B cell (primary cell): ENCODE data around the gene CLCNKA. TPM values are rescaled to one million over a fixed set of nuclear protein-coding genes. Genes with fewer than 3 reads are reported as not detected.

Experiments used
- ATAC-seq: fragments of 200-7000 bp; cut with Tn5 transposase; one replicate; pipeline ENCODE4 v1.10.0; 2021; ENCODE audit warnings: low read depth, mild to moderate bottlenecking, moderate number of reproducible peaks, moderate library complexity
- CTCF ChIA-PET: fragments of 350-600 bp; sonication (Branson Sonifier 250); formaldehyde crosslinking; loops from one replicate; lab custom pipeline; 2021; ENCODE audit warnings: antibody characterized with exemption, inconsistent platforms; lab: Charles Lee
- POLR2A ChIA-PET: fragments of 350-600 bp; sonication (Branson Sonifier 250); formaldehyde crosslinking; loops from one replicate; lab custom pipeline; 2021; ENCODE audit warnings: antibody characterized with exemption; lab: Charles Lee
- DNase-seq: peaks from one replicate; pipeline ENCODE4 v3.0.0; 2013
- H2AFZ ChIP-seq: 2 replicates; pipeline ENCODE4 v1.6.1; 2012; ENCODE audit warnings: mild to moderate bottlenecking, low read depth, low read length; ENCODE audit not compliant: insufficient read depth, poor library complexity, severe bottlenecking
- H3K27ac ChIP-seq, 2 donors: 1 replicate in 1 of 2; 2 replicates in 1 of 2; pipeline ENCODE4 v1.5.1; 2012 to 2013; ENCODE audit warnings: low read length in 2 of 2, mild to moderate bottlenecking in 2 of 2, moderate library complexity in 1 of 2
- H3K27me3 ChIP-seq, 4 experiments: fragments of 200-600 bp in 1 of 4; sonication (generic) in 1 of 4; replicated peaks in 1 of 4; 1 replicate in 2 of 4; 2 replicates in 2 of 4; pipeline versions ENCODE4 v1.6.1 to v1.7.0; 2013 to 2016; ENCODE audit warnings: low read length in 3 of 4, mild to moderate bottlenecking in 2 of 4, mixed read lengths in 1 of 4, moderate library complexity in 1 of 4; ENCODE audit not compliant: insufficient read depth in 4 of 4, control insufficient read depth in 3 of 4; ENCODE audit errors: control extremely low read depth in 1 of 4
- H3K36me3 ChIP-seq, 2 experiments: replicated peaks in 1 of 2; 1 replicate in 1 of 2; 2 replicates in 1 of 2; pipeline versions ENCODE4 v1.6.1 to v1.7.1; 2013; ENCODE audit warnings: low read length in 1 of 2; ENCODE audit not compliant: insufficient read depth in 2 of 2, control insufficient read depth in 1 of 2; ENCODE audit errors: control extremely low read depth in 1 of 2, extremely low read depth in 1 of 2
- H3K4me1 ChIP-seq, 2 donors: fragments of 200-600 bp in 1 of 2; sonication (generic) in 1 of 2; 1 replicate in 1 of 2; 2 replicates in 1 of 2; pipeline versions ENCODE4 v1.5.1 to v1.6.1; 2013 to 2017; ENCODE audit warnings: low read length in 2 of 2; ENCODE audit not compliant: control insufficient read depth in 2 of 2, insufficient read depth in 2 of 2
- H3K4me2 ChIP-seq: replicated peaks from 2 replicates; pipeline ENCODE3; 2012; ENCODE audit warnings: mild to moderate bottlenecking, low read depth, low read length; ENCODE audit not compliant: poor library complexity, severe bottlenecking
- H3K4me3 ChIP-seq, 5 experiments: fragments of 200-600 bp in 1 of 5; sonication (generic) in 1 of 5; 1 replicate in 3 of 5; 2 replicates in 2 of 5; pipeline versions ENCODE4 v1.5.1 to v1.7.0; 2011 to 2016; ENCODE audit warnings: low read length in 4 of 5, mild to moderate bottlenecking in 4 of 5, low read depth in 2 of 5, control low read depth in 1 of 5, moderate library complexity in 1 of 5; ENCODE audit not compliant: insufficient read depth in 1 of 5; ENCODE audit errors: control extremely low read depth in 1 of 5, extremely low read depth in 1 of 5
- H3K79me2 ChIP-seq: fragments of 200-600 bp; sonication (generic); one replicate; pipeline ENCODE4 v1.6.0; 2016; ENCODE audit warnings: low read length; ENCODE audit not compliant: control insufficient read depth, insufficient read depth
- H3K9ac ChIP-seq: fragments of 200-600 bp; sonication (generic); 2 replicates; pipeline ENCODE4 v1.6.1; 2017; ENCODE audit warnings: mild to moderate bottlenecking, low read length, moderate library complexity
- H3K9me3 ChIP-seq, 3 donors: one replicate each; pipeline versions ENCODE4 v1.6.1 to v1.7.1; 2013; ENCODE audit warnings: low read length in 2 of 3; ENCODE audit not compliant: control insufficient read depth in 2 of 3, insufficient read depth in 1 of 3; ENCODE audit errors: control extremely low read depth in 1 of 3
- H4K20me1 ChIP-seq: 2 replicates; pipeline ENCODE4 v1.6.0; 2012; ENCODE audit warnings: mild to moderate bottlenecking, low read length; ENCODE audit not compliant: insufficient read depth, control insufficient read depth, poor library complexity, severe bottlenecking
- H3K27ac Mint-ChIP-seq: one replicate; pipeline ENCODE4 v1.8.0; 2021; ENCODE audit warnings: mixed read lengths
- H3K27me3 Mint-ChIP-seq: one replicate; pipeline ENCODE4 v1.8.0; 2021; ENCODE audit warnings: mixed read lengths
- H3K4me1 Mint-ChIP-seq: one replicate; pipeline ENCODE4 v1.8.0; 2021; ENCODE audit warnings: mixed read lengths
- H3K4me3 Mint-ChIP-seq: one replicate; pipeline ENCODE4 v1.8.0; 2021; ENCODE audit warnings: mixed read lengths
- H3K9me3 Mint-ChIP-seq: one replicate; pipeline ENCODE4 v1.8.0; 2022; ENCODE audit warnings: mixed read lengths; ENCODE audit not compliant: insufficient read depth
- EZH2 ChIP-seq: IDR thresholded peaks from 2 replicates; pipeline ENCODE4 v1.6.1; 2012; ENCODE audit warnings: borderline replicate concordance, low read depth, mild to moderate bottlenecking, moderate library complexity, low read length; ENCODE audit not compliant: insufficient read depth, poor library complexity, severe bottlenecking
- WGBS: methylation state at CpG from one replicate; pipeline ENCODE4 v1.1.5; 2013; ENCODE audit warnings: missing lambda C conversion rate; ENCODE audit not compliant: insufficient coverage; 5-methylcytosine and 5-hydroxymethylcytosine counted together
- intact Hi-C: fragments of 100-400 bp; cut with micrococcal nuclease; formaldehyde crosslinking; loops from one replicate; pipeline ENCODE4 v1.10.0; 2022
- polyA plus RNA-seq: library from polyadenylated mRNA; depleted of rRNA; stranded (reverse); fragments of >200 nt; gene quantifications from 2 replicates; pipeline ENCODE4 v1.2.3, GENCODE V29; 2012
- total RNA-seq, 2 donors: library from RNA; stranded (reverse); fragments of 120-200 nt in 1 of 2; gene quantifications; 1 replicate in 1 of 2; 2 replicates in 1 of 2; pipeline versions ENCODE4 v1.2.3 to v1.2.4, GENCODE V29; 2013 to 2022
- TF ChIP-seq, protein P1 (sequence below): fragments of 200-600 bp; IDR thresholded peaks from one replicate; pipeline ENCODE4 v1.8.0; 2022; ENCODE audit warnings: antibody characterized with exemption, mild to moderate bottlenecking

The CLCNKA gene
- total and polyA plus RNA-seq, 2 donors (not counting 1 experiment from before 2014, with no cell fraction given), result 0.03 TPM; not detected in 1

DNA sequence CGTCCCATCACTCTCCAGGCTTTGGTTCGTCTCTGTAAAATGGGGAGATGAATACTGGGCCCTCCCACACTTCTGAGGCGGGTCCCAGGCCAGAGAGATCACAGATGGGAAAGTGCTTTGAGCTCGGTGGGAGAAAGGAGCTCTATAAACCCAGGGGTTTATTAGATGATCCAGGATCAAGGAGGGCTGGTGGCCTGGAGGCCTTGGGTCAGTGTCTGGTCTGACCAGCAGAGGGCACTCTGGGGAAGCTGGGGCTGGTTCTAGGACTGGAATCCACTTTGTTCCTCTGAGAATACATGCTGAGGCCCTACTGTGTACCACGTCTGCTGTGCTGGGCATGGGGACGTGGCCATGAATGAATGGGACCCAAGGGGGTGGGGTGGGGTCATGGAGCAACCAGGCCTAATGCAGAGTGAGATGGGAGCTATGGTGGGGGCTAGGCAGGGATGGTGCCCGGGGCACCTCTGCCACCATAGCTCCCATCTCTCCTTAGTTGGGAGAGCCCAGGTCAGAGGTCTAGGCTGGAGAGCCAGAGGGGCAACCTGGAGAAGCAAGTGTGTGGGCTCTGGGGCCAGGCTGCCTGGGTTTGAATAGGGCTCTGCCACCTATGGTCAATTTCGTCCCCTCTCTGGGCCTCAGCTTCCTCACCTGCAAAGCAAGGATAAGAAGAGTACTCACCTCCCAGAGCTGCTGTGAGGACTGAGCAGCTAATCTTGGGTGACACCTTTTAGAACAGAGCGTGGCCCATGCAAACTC is 60.6 kb downstream of the CLCNKA start:
- ChIA-PET CTCF (interaction anchor here (0.7 to 10.8 kb wide), 17 partner anchors 8 to 362 kb away, joined by 3 to 237 read pairs (median 4); partner anchors contain the start of gene FAM131C), POLR2A (no interaction called here)
- peaks cover 6% of the 10 kb centered on the region for H3K4me1 Mint-ChIP-seq

DNA sequence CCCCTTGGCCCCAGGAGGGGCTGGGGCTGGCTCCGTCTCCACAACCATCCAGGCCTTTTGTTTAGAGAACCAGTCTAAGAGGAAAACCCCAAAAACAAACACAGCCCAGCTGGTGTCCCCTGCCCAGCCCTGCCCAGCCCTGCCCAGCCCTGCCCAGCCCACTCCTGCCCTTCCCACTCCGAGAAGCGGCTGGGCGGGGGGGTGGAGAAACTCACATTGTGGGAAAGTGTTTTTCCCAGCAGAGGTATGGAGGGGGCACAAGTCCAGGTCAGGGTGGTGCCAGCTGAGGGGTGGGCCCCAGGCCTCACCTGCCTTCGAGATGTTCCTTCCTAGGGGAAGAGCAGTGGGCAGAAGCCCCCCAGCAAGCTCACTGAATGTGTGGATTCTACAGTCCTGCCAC is 61.6 kb downstream of the CLCNKA start:
- no peak overlapping the region for H2AFZ ChIP-seq
- peaks cover 0 to 5% (median 0%) of the 10 kb centered on the region in 4 experiments for H3K27me3 ChIP-seq
- H3K9ac ChIP-seq, result no peak overlapping the region
- ATAC-seq, result no peak
- no peak overlapping the region for H3K4me3 ChIP-seq
- DNase-seq, result no peak
- no peaks in the 10 kb centered on the region for H4K20me1 ChIP-seq
- Mint-ChIP-seq H3K4me1 (peaks cover 6% of the 10 kb centered on the region), H3K9me3 (no peaks in the 10 kb centered on the region), H3K4me3 (no peak overlapping the region), H3K27ac (no peak overlapping the region), H3K27me3 (peaks cover 3% of the 10 kb centered on the region)
- WGBS, result 100% methylated on average over 2 of the region's 5 CpGs
- H3K9me3 ChIP-seq, result no peaks in the 10 kb centered on the region
- H3K4me2 ChIP-seq, result no peak overlapping the region
- H3K4me1 ChIP-seq, result peaks cover 3 to 7% of the 10 kb centered on the region in 2 donors
- H3K79me2 ChIP-seq, result no peaks in the 10 kb centered on the region
- H3K27ac ChIP-seq, result no peak overlapping the region
- intact Hi-C loops, result no loop called here
- no peaks in the 10 kb centered on the region for H3K36me3 ChIP-seq
- TF ChIP-seq, protein P1, sequence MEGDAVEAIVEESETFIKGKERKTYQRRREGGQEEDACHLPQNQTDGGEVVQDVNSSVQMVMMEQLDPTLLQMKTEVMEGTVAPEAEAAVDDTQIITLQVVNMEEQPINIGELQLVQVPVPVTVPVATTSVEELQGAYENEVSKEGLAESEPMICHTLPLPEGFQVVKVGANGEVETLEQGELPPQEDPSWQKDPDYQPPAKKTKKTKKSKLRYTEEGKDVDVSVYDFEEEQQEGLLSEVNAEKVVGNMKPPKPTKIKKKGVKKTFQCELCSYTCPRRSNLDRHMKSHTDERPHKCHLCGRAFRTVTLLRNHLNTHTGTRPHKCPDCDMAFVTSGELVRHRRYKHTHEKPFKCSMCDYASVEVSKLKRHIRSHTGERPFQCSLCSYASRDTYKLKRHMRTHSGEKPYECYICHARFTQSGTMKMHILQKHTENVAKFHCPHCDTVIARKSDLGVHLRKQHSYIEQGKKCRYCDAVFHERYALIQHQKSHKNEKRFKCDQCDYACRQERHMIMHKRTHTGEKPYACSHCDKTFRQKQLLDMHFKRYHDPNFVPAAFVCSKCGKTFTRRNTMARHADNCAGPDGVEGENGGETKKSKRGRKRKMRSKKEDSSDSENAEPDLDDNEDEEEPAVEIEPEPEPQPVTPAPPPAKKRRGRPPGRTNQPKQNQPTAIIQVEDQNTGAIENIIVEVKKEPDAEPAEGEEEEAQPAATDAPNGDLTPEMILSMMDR, result no peak
- TF ChIP-seq EZH2, result no peak
- ChIA-PET POLR2A (no interaction called here), CTCF (interaction anchor here (0.7 to 10.8 kb wide), 7 partner anchors 9 to 160 kb away, joined by 3 to 237 read pairs (median 4); partner anchors contain the start of gene FAM131C)

More for the DNA sequence above, 60.6 kb downstream of the CLCNKA start:
- Histone ChIP-seq H3K4me3 (no peak overlapping the region), H3K27me3 (peaks cover 0 to 3% (median 0%) of the 10 kb centered on the region in 4 experiments), H3K79me2 (no peaks in the 10 kb centered on the region), H4K20me1 (no peaks in the 10 kb centered on the region), H3K4me1 (peaks cover 3 to 7% of the 10 kb centered on the region in 2 donors), H3K9ac (no peak overlapping the region), H3K4me2 (no peak overlapping the region), H3K27ac (no peak overlapping the region), H3K9me3 (no peaks in the 10 kb centered on the region), H2AFZ (no peak overlapping the region), H3K36me3 (no peaks in the 10 kb centered on the region)
- Mint-ChIP-seq H3K27ac (no peak overlapping the region), H3K9me3 (no peaks in the 10 kb centered on the region), H3K27me3 (peaks cover 1% of the 10 kb centered on the region), H3K4me3 (no peak overlapping the region)
- WGBS, result 65% methylated on average over 8 of the region's 9 CpGs
- peak; percentile 66 for DNase-seq
- TF ChIP-seq EZH2, result no peak
- TF ChIP-seq, protein P1, result peak; percentile 76
- ATAC-seq, result peak; percentile 32
- intact Hi-C loops, result no loop called here
